ENCODE data around the gene WDR72.

The WDR72 gene

GRCh38 chr15:53759411-53759931, at the start of gene WDR72:
Gene WDR72 (minus strand): TSS chr15:53759663. CDS start chr15:53733149, 26,514 bp downstream.
- TF ChIP-seq MAX (IDR thresholded peaks at IDR 0.05; ENCODE audit: low read depth, low read length) (no peak), MYC (IDR thresholded peaks at IDR 0.05; ENCODE audit: low read depth, low read length) (no peak), POLR2A (IDR thresholded peaks at IDR 0.05; ENCODE audit: extremely low read depth, insufficient read length) (no peak), CTCF (IDR thresholded peaks at IDR 0.05; ENCODE audit: low read depth, low read length) (no peak)
- no peak for DNase-seq (ENCODE audit: low read depth)
- H3K4me3 ChIP-seq (ENCODE audit: low read depth, low read length) = no peak within 1 kb of the TSS

- H3K4me3 ChIP-seq (ENCODE audit: low read depth, low read length) = no peak overlapping the region
- TF ChIP-seq POLR2A (IDR thresholded peaks at IDR 0.05; ENCODE audit: extremely low read depth, insufficient read length) = no peak
- peak; percentile 39 for TF ChIP-seq CTCF (IDR thresholded peaks at IDR 0.05; ENCODE audit: low read depth, low read length)
- DNase-seq (ENCODE audit: low read depth) = no peak
Observed at GRCh38 chr15:53808058-53808706, 48.7 kb upstream of the WDR72 start.

- no peak for TF ChIP-seq POLR2A (IDR thresholded peaks at IDR 0.05; ENCODE audit: extremely low read depth, insufficient read length)
- TF ChIP-seq MYC (IDR thresholded peaks at IDR 0.05; ENCODE audit: low read depth, low read length) = no peak
- no peak for TF ChIP-seq CTCF (IDR thresholded peaks at IDR 0.05; ENCODE audit: low read depth, low read length)
- TF ChIP-seq MAX (IDR thresholded peaks at IDR 0.05; ENCODE audit: low read depth, low read length) = no peak
- DNase-seq (ENCODE audit: low read depth) = no peak
- H3K4me3 ChIP-seq (ENCODE audit: low read depth, low read length) = no peak overlapping the region
Observed at GRCh38 chr15:53807501-53807900, 48.0 kb upstream of the WDR72 start.

- H3K4me3 ChIP-seq (ENCODE audit: low read depth, low read length) = no peak overlapping the region
- DNase-seq (ENCODE audit: low read depth) = no peak
- TF ChIP-seq CTCF (IDR thresholded peaks at IDR 0.05; ENCODE audit: low read depth, low read length) (no peak), POLR2A (IDR thresholded peaks at IDR 0.05; ENCODE audit: extremely low read depth, insufficient read length) (no peak), MYC (IDR thresholded peaks at IDR 0.05; ENCODE audit: low read depth, low read length) (no peak), MAX (IDR thresholded peaks at IDR 0.05; ENCODE audit: low read depth, low read length) (no peak)
Observed at GRCh38 chr15:53802672-53803071, 43.2 kb upstream of the WDR72 start.

GRCh38 chr15:53791581-53791980, 32.1 kb upstream of the WDR72 start:
- TF ChIP-seq MAX (IDR thresholded peaks at IDR 0.05; ENCODE audit: low read depth, low read length) (no peak), POLR2A (IDR thresholded peaks at IDR 0.05; ENCODE audit: extremely low read depth, insufficient read length) (no peak), CTCF (IDR thresholded peaks at IDR 0.05; ENCODE audit: low read depth, low read length) (no peak), MYC (IDR thresholded peaks at IDR 0.05; ENCODE audit: low read depth, low read length) (no peak)
- DNase-seq (ENCODE audit: low read depth) = no peak
- H3K4me3 ChIP-seq (ENCODE audit: low read depth, low read length) = no peak overlapping the region

All from NB4 (cell line).